Ammon's horn (tissue), 1 donor: Measurements from ENCODE around the gene PDXDC1.
"Not testable (repeated sequence)": the region's sequence is repeated elsewhere in the genome, so short reads cannot be mapped to it uniquely, and the experiment has no call there.

ENCODE experiments used
- DNase-seq: peaks from one replicate; pipeline ENCODE4 v3.0.0-alpha.2; 2016; ENCODE audit warnings: low spot score

PDXDC1 gene

DNA sequence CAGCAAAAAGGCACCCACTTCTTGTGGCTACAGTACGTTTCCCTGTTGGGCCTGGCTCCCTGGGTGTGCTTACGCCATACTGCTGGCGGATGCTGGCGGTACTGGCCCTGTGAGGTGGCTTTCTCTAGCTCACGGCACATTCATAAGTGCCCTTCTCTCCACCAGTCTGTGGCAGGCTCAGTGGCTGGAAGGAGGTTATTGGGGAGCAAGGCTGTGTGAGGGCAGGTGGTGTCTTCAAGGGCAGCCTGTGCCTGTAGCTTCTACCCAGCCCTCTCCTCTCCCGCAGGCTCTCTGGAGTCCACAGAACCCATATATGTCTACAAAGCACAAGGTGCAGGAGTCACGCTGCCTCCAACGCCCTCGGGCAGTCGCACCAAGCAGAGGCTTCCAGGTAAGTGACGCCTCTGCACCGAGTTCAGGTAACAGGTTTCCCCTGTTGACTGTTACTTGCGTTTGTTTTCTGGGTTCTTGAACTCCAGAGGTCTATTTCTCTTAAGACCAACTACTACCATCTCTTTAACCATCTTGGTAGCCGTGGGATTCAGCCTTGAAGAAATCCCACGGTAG, 60.4 kb downstream of the PDXDC1 start:
- no peak for DNase-seq

DNA sequence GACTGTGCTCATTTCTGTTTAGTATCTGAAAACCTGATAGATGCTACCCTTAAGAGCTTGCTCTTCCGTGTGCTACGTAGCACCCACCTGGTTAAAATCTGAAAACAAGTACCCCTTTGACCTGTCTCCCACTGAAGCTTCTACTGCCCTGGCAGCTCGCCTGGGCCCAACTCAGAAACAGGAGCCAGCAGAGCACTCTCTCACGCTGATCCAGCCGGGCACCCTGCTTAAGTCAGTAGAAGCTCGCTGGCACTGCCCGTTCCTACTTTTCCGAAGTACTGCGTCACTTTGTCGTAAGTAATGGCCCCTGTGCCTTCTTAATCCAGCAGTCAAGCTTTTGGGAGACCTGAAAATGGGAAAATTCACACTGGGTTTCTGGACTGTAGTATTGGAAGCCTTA, 62.2 kb downstream of the PDXDC1 start:
- no peak for DNase-seq

DNA sequence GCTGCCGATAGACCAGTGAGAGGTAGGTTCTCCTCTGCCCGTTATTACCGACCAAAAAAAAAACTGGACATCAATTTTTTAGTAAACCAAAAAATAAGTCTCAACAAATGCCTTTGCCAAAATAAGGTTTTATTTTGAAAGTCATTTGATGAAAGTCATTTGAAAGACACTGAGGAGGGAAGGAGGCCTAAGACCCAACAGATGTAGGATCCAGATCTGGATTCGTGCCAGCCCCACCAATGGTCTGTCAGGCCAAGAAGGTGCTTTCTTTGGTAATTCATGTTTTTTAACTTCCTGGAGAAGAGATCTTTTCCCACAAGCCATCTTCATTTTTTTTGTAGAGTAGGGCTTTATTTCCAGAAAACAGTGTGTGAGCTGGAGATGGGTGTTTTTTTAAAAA, 62.9 kb downstream of the PDXDC1 start:
- DNase-seq: no peak

DNA sequence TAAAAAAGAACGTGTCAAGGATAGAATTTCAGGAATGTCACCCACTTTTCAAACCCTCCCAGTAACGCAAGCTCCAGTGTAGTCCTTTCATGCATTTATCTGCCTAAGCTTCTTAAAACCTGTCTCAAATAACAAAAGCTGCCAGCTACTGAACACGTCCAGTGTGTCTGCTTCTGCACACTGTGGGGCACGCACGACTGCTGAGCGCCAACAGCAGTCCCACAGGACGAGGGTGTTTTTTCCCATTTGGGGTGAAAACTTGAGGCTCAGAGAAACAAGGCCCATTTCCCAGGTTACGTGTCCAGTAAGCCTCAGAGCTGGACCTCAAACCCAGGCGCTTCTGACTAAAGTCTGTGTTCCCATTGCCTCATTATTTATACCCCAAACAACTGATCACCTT, 63.9 kb downstream of the PDXDC1 start:
- DNase-seq: no peak

DNA sequence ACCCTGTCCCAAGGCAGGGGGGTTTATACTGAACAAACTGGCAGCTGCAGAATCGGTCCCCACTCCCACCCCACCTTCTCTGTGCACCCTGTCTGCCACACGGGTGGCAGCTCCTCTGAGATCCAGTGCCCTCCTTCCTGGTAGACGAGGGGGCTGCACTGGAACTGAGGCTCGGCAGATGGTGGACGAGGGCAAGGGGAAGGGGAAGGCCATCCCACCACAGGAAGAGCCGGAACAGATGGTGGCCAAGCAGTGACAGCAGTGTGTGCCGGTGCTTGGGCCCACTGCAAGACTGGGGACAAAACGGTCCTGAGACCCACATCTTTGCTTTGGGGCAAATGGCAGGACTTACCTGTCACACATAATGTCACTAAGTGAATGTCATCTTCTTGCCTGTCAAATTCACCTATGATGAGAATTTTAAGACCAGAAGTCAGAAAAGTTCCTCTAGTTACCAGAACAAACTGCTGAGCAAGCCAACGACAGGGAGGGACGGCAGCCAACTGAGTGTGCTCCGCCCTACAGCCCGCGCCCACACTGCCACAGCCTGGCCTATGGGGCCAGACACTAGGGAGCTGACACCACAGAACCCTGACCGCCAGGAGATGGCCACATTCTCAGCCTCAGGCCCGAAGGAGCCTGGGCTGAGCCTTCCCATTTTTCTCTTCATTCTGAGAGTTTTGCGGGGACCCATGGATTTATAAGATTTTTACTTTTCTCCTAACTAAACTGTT, 66.6 kb downstream of the PDXDC1 start:
- DNase-seq: peak; percentile 90

DNA sequence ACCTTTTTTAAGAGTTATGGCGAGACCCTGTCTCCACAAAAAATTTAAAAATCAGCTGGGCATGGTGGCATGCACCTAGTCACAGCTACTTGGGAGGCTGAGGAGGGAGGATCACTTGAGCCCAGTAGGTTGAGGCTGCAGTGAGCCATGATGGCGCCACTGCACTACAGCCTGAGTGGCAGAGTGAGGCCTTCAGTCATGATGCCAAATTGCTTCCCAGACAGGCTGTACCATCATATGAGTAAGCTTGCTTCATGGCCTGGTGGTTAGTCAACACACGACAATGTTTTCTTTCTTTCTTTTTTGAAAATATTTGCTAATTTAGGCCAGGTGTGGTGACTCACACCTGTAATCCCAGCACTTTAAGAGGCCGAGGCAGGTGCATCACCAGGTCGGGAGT, 68.5 kb downstream of the PDXDC1 start:
- DNase-seq: no peak

DNA sequence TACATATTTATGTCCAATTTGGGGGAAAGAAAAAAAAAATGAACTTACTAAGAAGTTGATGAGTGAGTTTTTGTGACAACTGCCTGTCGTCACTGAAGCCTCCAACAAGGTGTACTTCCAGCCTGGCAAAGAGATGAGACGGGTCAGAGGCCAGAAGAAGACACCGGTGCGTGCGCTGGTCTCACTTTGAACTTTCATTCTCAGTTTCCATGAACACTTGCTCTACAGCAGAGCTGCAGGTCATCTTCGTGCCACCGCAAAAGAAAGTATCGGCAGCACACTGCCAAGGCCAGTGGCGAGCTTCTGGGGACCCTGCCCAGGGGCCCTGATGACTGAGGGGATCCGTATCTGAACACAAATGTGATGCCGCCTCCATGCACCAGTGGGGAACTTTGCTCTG, 69.5 kb downstream of the PDXDC1 start:
- no peak for DNase-seq

DNA sequence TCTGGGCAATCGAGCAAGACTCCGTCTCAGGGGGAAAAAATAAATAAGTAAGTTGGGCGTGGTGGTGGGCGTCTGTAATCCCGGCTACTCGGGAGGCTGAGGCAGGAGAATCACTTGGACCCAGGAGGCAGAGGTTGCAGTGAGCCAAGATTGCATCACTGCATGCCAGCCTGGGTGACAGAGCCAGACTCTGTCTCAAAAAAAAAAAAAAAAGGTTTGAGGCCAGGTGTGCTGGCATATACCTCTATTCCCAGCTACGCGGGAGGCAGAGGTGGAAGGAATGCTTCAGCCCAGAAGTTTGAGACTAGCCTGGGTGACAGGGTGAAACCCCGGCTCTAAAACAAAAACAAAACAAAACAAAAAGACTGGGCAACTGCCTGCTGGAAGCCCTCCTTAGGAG, 70.4 kb downstream of the PDXDC1 start:
- not testable (repeated sequence) for DNase-seq

DNA sequence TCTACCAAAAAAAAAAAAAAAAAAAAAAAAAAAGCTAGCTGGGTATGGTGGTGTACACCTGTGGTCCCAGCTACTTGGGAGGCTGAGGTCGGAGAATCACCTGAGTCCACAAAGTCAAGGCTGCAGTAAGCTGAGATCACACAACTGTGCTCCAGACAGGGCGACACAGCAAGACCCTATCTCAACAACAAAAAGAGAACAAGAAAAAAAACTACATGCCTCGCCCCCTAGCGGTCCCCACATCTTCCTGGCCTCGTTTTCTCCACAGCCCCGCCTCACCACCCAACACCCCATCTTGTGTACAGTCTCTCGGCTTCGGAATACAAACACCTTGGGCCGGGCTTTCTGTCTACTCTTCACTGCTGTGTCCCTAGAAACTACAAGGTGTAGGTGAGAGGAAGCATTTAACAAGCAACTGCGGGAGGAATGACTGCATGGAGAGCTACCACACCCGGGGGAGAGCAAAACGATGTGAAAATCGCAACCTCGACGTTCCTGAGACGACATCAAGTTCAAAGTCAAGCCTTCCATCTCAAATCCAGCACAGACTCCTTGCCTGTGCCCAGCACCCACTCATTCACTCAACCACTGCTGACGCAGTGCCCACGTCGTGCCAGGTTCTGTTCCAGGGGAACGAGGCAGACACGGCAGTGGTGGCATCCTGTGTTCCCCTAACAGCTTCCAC, 72.0 kb downstream of the PDXDC1 start:
- no peak for DNase-seq

DNA sequence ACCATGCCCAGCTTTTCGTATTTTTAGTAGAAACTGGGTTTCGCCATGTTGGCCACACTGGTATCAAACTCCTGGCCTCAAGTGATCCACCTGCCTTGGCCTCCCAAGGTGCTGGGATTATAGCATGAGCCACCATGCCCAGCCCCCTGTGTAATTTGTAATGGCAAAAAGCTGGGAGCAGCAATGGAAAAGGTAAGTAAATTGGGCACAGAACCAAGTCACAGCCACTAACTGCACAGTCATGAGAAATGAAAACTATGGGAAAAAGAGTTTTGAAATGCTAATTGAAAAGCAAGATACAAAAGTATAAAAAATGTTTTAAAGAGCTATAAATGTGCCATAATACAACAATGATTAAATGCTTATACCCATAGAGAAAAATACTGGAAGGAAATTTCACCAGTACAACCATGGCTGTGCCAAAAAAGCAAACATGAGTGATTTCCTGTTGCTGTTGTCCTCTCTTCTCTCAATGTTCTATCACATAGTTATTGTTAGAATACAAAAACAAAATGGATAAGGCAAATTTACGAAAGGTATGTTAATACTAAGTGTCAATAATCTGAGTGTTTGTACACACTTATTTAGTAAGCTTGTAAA, 74.9 kb downstream of the PDXDC1 start:
- DNase-seq: no peak

DNA sequence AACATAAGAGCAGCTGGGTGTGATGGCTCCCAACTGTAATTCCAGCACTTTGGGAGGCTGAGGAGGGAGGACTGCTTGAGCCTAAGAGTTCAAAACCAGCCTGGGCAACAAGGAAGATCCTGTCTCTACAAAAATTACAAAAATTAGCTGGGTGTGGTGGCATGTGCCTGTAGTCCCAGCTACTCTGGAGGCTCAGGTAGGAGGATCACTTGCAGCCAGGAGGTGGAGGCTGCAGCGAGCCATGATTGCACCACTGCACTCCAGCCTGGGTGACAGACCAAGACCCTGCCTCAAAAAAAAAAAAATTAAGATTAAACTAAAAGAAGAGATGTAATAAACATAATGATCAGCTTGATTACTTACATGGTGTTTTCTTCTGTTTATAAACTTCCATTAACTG, 75.6 kb downstream of the PDXDC1 start:
- not testable (repeated sequence) for DNase-seq

DNA sequence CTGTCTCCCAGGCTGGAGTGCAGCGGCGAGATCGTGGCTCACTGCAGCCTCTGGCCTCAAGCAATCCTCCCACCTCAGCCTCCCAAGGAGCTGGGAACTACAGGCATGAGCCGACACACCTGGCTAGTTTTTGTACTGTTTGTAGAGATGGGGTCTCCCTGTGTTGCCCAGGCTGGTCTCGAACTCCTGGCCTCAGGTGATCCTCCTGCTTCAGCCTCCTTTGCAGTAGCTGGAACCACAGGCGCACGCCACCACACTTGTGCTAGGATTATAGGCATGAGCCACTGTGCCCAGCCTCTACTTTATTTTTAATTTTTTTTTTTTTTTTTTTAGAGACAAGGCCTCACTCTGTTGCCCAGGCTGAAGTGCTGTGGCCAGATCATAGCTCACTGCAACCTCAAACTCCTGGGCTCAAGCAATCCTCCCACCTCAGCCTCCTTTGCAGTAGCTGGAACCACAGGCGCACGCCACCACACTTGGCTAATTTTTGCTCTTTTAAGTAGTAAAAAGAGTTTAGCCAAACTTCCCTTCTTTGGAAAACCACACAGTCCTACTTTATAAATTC, 76.6 kb downstream of the PDXDC1 start:
- no peak for DNase-seq

DNA sequence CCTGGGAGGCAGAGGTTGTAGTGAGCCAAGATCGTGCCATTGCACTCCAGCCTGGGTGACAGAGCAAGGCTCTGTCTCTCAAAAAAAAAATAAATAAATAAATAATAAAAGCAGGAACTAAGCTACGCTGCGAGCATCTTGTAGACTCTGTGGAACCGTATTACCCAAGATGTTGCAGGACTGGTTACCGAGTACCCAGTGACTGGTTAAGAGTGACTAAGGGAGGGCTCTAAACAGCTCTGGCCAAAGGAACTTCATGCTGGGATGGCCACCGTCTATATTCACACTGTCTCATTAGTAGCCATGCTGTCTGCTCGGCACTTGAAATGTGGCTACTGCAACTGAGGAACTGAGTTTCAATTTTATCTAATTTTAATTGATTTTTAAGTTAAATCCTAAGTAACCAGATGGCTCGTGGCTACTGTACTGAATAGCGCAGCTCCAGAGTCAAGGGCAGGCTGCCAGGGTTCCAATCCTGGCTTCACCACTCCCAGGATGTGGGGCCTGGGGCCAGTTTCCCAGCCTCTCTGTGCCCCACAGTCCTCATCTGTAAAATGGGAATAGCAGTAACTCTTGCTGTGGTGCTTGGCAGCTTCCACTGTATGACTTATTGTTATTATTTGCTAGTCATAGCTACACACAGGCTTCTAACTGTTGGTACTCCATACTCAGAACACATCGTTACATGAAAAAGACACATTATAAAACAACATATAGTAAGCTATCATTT, 78.1 kb downstream of the PDXDC1 start:
- DNase-seq: no peak

DNA sequence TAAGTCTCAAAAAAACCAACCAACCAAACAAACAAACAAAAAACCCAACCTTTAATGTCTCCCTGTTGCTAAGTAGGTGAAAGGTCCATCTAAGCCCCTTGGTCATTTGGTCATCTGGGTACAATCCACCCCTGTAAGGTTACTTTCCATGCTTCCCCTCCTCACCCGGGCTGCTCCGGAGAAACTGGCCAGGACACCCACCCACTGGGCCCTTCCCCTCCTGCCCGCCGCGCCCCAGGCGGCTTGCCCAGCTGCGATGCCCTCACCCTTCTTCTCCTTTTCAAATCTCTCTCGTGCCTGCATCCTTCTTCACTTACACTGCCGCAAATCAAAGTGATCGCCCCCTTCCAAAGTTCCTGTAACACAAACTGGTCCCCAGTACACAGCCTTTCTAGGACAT, 79.1 kb downstream of the PDXDC1 start:
- DNase-seq: no peak

DNA sequence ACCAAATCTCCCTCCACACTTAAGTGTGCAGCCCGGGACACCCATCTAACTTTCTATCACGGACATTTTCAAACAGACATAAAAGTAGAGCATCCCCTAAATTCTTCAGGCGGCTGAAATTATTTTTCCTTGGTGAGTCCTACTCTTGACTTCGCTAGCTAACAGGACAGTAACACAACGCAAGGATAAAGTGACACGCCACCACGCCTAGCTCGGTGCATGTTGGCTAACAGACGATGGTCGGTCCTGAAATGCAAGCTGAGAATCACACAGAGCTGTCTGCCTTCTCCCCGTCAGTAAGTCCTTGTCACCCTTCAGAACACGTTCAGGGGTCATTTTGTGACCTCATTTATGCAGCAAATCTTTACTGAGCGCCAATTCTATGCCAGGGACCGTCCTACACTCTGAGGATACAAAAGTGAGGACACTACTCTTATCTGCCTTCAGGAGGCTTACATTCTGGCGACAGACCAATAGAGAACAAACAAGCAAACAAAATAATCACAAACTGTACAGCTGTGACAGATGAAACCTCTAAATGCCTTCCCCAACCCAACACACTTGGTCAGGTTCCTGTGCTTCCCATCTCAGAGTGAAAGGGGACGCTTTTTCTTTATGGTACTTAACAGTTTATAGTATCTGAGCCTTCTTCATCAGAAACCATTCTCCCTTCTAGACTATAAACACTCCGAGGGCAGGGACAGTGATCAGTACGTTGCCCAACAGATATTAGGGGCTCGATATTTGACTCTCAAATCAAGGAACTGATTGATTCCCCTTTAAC, 79.7 kb downstream of the PDXDC1 start:
- DNase-seq: no peak

DNA sequence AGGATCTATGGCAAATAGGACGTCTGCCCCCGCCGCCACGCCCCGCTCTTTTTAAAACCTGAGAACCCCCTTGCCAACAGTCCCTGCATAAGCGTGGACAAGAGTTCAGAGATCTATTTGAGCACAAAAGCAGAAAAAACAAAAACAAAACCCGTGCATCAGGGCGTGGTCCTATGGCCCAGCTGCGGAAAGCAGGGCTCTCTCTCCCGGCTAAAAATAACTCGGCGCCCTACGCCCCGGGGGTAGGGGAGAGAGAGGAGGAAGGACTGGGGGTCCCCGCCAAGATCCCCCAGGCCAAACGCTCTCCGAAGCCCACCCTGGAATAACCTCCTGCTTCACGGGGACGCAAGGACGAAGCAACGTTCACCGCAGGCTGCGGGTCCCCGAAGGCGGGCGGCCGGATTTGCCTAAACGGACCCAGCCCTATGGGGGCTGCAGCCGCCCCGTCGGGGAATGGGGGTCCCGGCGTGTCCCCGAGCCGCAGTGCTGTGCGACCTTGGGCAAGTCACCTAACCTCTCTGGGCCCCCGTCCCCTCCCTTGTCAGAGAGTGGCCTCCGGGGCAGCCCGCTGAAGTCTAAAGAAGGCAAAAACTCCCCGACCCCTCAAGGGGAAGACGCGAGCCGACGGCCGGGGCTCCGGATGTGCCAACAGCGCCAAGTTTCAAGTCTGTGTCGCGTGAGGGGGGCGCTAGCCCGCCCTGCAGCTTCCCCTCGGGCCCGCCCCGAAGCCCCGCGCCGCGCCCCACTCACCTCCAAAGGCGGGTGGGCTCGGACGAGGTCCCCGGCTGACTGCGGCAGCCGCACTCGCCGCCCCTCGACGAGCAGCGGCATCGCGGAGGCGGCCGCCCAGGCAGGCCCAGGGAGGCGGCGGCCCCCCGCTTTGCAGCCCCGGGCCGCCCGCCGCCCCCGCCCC, 80.6 kb downstream of the PDXDC1 start:
- DNase-seq: no peak

DNA sequence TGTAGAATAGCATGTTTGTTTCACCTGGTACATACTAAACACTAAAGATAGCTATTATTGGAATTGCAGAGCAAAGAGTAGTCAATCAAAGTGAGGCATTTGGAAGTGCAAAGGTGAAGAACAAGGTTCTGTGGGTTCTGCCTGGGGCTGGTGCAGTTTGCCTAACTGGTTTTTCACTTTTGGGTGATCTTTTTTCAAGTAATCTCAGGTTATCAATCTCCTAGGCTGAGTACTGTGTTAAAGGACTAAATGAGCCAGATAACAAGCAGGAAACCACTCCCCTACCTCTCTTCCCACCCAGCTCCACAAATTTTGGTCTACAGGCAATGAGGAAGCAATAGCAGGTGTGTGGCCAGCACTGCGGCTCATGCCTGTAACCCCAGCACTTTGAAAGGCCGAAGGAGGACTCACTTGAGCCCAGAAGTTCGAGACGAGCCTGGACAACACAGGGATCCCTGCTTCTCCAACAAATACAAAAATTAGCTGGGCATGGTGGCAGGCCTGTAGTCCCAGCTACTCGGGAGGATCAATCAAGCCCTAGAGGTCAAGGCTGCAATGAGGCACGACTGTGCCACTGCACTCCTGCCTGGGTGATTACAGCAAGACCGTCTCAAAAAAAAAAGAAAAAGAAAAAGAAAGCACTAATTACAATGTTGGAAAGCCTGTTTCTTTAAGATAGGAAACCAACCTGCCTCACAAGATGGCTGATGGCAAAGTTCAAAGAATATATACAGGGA, 83.0 kb downstream of the PDXDC1 start:
- no peak for DNase-seq

DNA sequence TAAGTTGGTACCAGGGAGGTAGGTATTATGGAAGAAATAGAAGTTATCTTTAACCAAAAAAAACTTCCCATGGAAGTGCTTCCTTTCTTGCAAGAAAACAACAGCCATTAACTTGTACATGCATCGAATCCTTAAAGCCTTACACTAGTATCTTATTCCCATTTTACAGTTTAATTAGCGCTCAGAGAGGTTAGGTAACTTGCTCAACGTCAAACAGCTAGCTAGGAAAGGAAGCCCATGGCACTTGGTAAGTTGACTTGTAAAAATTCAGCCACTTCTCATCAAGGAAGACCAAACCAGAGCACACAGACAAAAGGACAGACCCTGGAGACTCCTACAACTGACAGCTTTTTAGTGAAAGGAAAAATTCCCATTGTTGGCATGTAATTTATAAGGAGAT, 84.5 kb downstream of the PDXDC1 start:
- no peak for DNase-seq

DNA sequence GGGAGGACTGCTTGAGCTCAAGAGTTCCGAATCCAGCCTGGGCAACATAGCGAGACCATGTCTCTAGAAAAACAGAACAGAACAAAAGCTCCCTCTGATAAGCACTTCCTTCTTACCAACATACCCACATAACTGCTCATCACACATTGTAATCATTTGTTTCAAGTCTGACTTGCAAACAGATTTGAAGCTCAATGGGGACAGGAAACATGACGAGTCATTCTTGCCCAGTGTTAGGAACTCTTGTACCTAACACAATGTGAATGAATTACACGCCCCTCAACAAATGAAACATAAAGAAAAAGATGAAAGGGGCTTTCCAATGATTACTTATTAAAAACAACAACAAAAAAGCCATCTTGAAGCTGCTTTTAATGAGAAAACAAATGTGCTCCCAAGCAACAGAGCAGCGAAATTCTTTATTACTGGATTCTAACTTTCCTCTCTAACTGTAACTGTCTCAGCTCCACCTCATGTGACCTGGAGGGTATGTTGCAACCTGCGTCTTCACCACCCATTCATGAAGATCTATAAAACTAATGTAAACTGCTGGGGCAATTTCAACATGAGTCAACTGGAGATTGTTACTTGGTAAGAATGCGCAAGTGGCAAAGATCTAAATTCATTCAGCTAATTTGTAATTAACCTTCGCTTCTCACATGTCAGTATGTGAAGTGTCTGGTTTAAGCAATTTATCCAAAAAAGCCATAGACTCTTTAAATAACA, 87.4 kb downstream of the PDXDC1 start:
- DNase-seq: not testable (repeated sequence)
